Upper lobe of right lung (tissue), 1 donor: Measurements from ENCODE around the gene ATG2A. TPM values are rescaled to one million over a fixed set of nuclear protein-coding genes. Genes with fewer than 3 reads are reported as not detected.

Source experiments
- ATAC-seq: fragments of 200-7000 bp; cut with Tn5 transposase; one replicate; pipeline ENCODE4 v1.9.1; 2020; ENCODE audit warnings: mild to moderate bottlenecking, moderate library complexity
- DNase-seq: peaks from one replicate; pipeline ENCODE4 v3.0.0-alpha.2; 2020
- H3K27ac ChIP-seq: fragments of 200-600 bp; one replicate; pipeline ENCODE4 v1.8.0; 2022
- H3K27me3 ChIP-seq: fragments of 200-600 bp; one replicate; pipeline ENCODE4 v1.8.0; 2022; ENCODE audit warnings: mild to moderate bottlenecking
- H3K36me3 ChIP-seq: fragments of 200-600 bp; one replicate; pipeline ENCODE4 v1.8.0; 2022
- H3K4me1 ChIP-seq: fragments of 200-600 bp; one replicate; pipeline ENCODE4 v1.8.0; 2022
- H3K4me3 ChIP-seq: fragments of 200-600 bp; one replicate; pipeline ENCODE4 v1.8.0; 2022; ENCODE audit warnings: mild to moderate bottlenecking
- H3K9me3 ChIP-seq: fragments of 200-600 bp; one replicate; pipeline ENCODE4 v1.8.0; 2022
- CTCF ChIP-seq: fragments of 200-600 bp; IDR thresholded peaks from one replicate; pipeline ENCODE4 v1.8.0; 2022; ENCODE audit warnings: antibody characterized with exemption
- intact Hi-C: fragments of 100-400 bp; cut with DNase I; formaldehyde crosslinking; loops from one replicate; pipeline ENCODE4 v1.11.0; 2022
- total RNA-seq: library from RNA; stranded (reverse); fragmentation: NEBNext Ultra II Directional; extraction: Animal tissue kit (Norgen Biotek cat#: 25700); gene quantifications from one replicate; pipeline ENCODE4 v1.2.1, GENCODE V29; 2021
- donor health status: DM: no; HTN: yes; CAD: no; lungs with severe emphysema.

ATG2A gene
- total RNA-seq, 1 donor from 2014 or later: 23.2 TPM

- DNase-seq (no peak), ATAC-seq (no peak)
- Histone ChIP-seq H3K4me1 (peaks cover 9% of the 10 kb centered on the region), H3K27ac (no peak overlapping the region), H3K9me3 (no peaks in the 10 kb centered on the region), H3K4me3 (no peak overlapping the region), H3K36me3 (peaks cover 15% of the 10 kb centered on the region), H3K27me3 (no peaks in the 10 kb centered on the region)
- no peak for TF ChIP-seq CTCF
- intact Hi-C loops: loop anchor here (5.0 kb wide), 1 partner anchor 45 kb away; no protein-coding TSS in a partner anchor
Measured at GRCh38 chr11:64892411-64892831, 24.6 kb downstream of the ATG2A start.

- ATAC-seq (no peak), DNase-seq (no peak)
- H3K27ac ChIP-seq: no peak overlapping the region
- peaks cover 14% of the 10 kb centered on the region for H3K4me1 ChIP-seq
- no peak for TF ChIP-seq CTCF
- H3K4me3 ChIP-seq: no peak overlapping the region
- no peaks in the 10 kb centered on the region for H3K9me3 ChIP-seq
- H3K27me3 ChIP-seq: no peaks in the 10 kb centered on the region
- intact Hi-C loops: loop anchor here (5.0 kb wide), 1 partner anchor 45 kb away; no protein-coding TSS in a partner anchor
- peaks cover 11% of the 10 kb centered on the region for H3K36me3 ChIP-seq
Measured at GRCh38 chr11:64891880-64892279, 25.1 kb downstream of the ATG2A start.

GRCh38 chr11:64891215-64891848 lies 25.7 kb downstream of the ATG2A start:
- Histone ChIP-seq H3K4me1 (peaks cover 16% of the 10 kb centered on the region), H3K27ac (no peak overlapping the region), H3K9me3 (no peaks in the 10 kb centered on the region), H3K36me3 (peaks cover 11% of the 10 kb centered on the region), H3K27me3 (no peaks in the 10 kb centered on the region), H3K4me3 (no peak overlapping the region)
- DNase-seq: no peak
- TF ChIP-seq CTCF: no peak
- ATAC-seq: no peak
- intact Hi-C loops: loop anchor here (5.0 kb wide), 1 partner anchor 44 kb away; no protein-coding TSS in a partner anchor

- H3K9me3 ChIP-seq: no peaks in the 10 kb centered on the region
- DNase-seq (no peak), ATAC-seq (no peak)
- intact Hi-C loops: loop anchor here (5.0 kb wide), 1 partner anchor 43 kb away; no protein-coding TSS in a partner anchor
- no peak overlapping the region for H3K27ac ChIP-seq
- H3K36me3 ChIP-seq: peaks cover 6% of the 10 kb centered on the region
- no peak overlapping the region for H3K4me3 ChIP-seq
- no peaks in the 10 kb centered on the region for H3K27me3 ChIP-seq
- peaks cover 24% of the 10 kb centered on the region for H3K4me1 ChIP-seq
- no peak for TF ChIP-seq CTCF
Measured at GRCh38 chr11:64890522-64890939, 26.5 kb downstream of the ATG2A start.

GRCh38 chr11:64888729-64889511 lies 28.1 kb downstream of the ATG2A start:
- H3K36me3 ChIP-seq: no peaks in the 10 kb centered on the region
- ATAC-seq (no peak), DNase-seq (no peak)
- H3K27ac ChIP-seq: no peak overlapping the region
- no peaks in the 10 kb centered on the region for H3K9me3 ChIP-seq
- peaks cover 22% of the 10 kb centered on the region for H3K4me1 ChIP-seq
- intact Hi-C loops: no loop called here
- TF ChIP-seq CTCF: no peak
- no peak overlapping the region for H3K4me3 ChIP-seq
- no peaks in the 10 kb centered on the region for H3K27me3 ChIP-seq
